Posterior cingulate gyrus (tissue), 11 donors: Measurements from ENCODE around the gene USP53.
A peak's percentile ranks its signal among the peaks of the same experiment; 100 is the strongest.
"Not testable (repeated sequence)": the region's sequence is repeated elsewhere in the genome, so short reads cannot be mapped to it uniquely, and the experiment has no call there.

Experiments
- DNase-seq, 10 donors: peaks; one replicate each; pipeline versions ENCODE4 v3.0.0 to v3.0.0-alpha.2; 2020 to 2021; ENCODE audit warnings: mixed read lengths in 3 of 10
- intact Hi-C: fragments of 100-400 bp; cut with DNase I; formaldehyde crosslinking; loops from one replicate; pipeline ENCODE4 v1.15.1; 2023

Gene USP53

GRCh38 chr4:119264743-119265142 lies 52.2 kb downstream of the USP53 start:
- intact Hi-C loops: no loop called here
- DNase-seq: no peak

GRCh38 chr4:119266153-119266552 lies 53.6 kb downstream of the USP53 start:
- DNase-seq: no peak
- intact Hi-C loops: no loop called here

GRCh38 chr4:119268466-119268865 lies 56.0 kb downstream of the USP53 start:
- intact Hi-C loops: no loop called here
- no peak for DNase-seq

- intact Hi-C loops: no loop called here
- no peak for DNase-seq
These were observed 59.0 kb downstream of the USP53 start for GRCh38 chr4:119271361-119272085.

GRCh38 chr4:119279541-119279940 lies 67.0 kb downstream of the USP53 start:
- DNase-seq, intact Hi-C loops: not testable (repeated sequence)

GRCh38 chr4:119279945-119280344 lies 67.4 kb downstream of the USP53 start:
- intact Hi-C loops: not testable (repeated sequence)
- peak in 1 of 10 donors; percentile 38 for DNase-seq

GRCh38 chr4:119281393-119281792 lies 68.9 kb downstream of the USP53 start:
- no peak for DNase-seq
- intact Hi-C loops: no loop called here

- no peak for DNase-seq
- intact Hi-C loops: no loop called here
These were observed 72.6 kb downstream of the USP53 start for GRCh38 chr4:119284876-119285780.

- intact Hi-C loops: loop anchor here (2.0 kb wide), 2 partner anchors 246 to 306 kb away; no protein-coding TSS in a partner anchor
- no peak for DNase-seq
These were observed 74.0 kb downstream of the USP53 start for GRCh38 chr4:119286377-119287002.

GRCh38 chr4:119289313-119289712 lies 76.8 kb downstream of the USP53 start:
- intact Hi-C loops: no loop called here
- DNase-seq: no peak

- intact Hi-C loops: no loop called here
- no peak for DNase-seq
These were observed 78.1 kb downstream of the USP53 start for GRCh38 chr4:119290598-119290997.

- intact Hi-C loops: no loop called here
These were observed 83.8 kb downstream of the USP53 start for GRCh38 chr4:119296356-119296755.

GRCh38 chr4:119297795-119298194 lies 85.3 kb downstream of the USP53 start:
- intact Hi-C loops: no loop called here
- no peak for DNase-seq

More at GRCh38 chr4:119296356-119296755, 83.8 kb downstream of the USP53 start:
- DNase-seq: no peak

GRCh38 chr4:119299260-119299671 lies 86.8 kb downstream of the USP53 start:
- DNase-seq: no peak
- intact Hi-C loops: no loop called here

GRCh38 chr4:119299741-119300100 lies 87.2 kb downstream of the USP53 start:
- no peak for DNase-seq
- intact Hi-C loops: no loop called here

GRCh38 chr4:119300101-119300978 lies 87.8 kb downstream of the USP53 start:
- peak; percentile 80 to 98 (median 86) for DNase-seq
- intact Hi-C loops: no loop called here

GRCh38 chr4:119302073-119302832 lies 89.7 kb downstream of the USP53 start:
- no peak for DNase-seq
- intact Hi-C loops: no loop called here

GRCh38 chr4:119303587-119304305 lies 91.2 kb downstream of the USP53 start:
- intact Hi-C loops: no loop called here
- DNase-seq: no peak

GRCh38 chr4:119304431-119304830 lies 91.9 kb downstream of the USP53 start:
- DNase-seq: no peak
- intact Hi-C loops: no loop called here
